Trophoblast cell (in vitro differentiated cells and primary cell): Measurements from ENCODE around the gene WNK3.
"Not testable (repeated sequence)": the region's sequence is repeated elsewhere in the genome, so short reads cannot be mapped to it uniquely, and the experiment has no call there.

Source experiments
- DNase-seq, 2 donors: peaks; one replicate each; pipeline ENCODE4 v3.0.0-alpha.2; 2016
- H2AFZ ChIP-seq: 2 replicates; pipeline ENCODE4 v1.6.1; 2013; ENCODE audit warnings: low read length, moderate library complexity, mild to moderate bottlenecking; ENCODE audit not compliant: insufficient read depth, poor library complexity
- H2AK5ac ChIP-seq: 2 replicates; pipeline ENCODE4 v1.6.1; 2013; ENCODE audit warnings: mild to moderate bottlenecking, low read length
- H2BK120ac ChIP-seq: 2 replicates; pipeline ENCODE4 v1.6.1; 2013; ENCODE audit warnings: low read length, mild to moderate bottlenecking, moderate library complexity; ENCODE audit not compliant: insufficient read depth, poor library complexity
- H2BK12ac ChIP-seq: 2 replicates; pipeline ENCODE4 v1.6.1; 2013; ENCODE audit warnings: mild to moderate bottlenecking, low read length, moderate library complexity
- H2BK5ac ChIP-seq: 2 replicates; pipeline ENCODE4 v1.6.1; 2013; ENCODE audit warnings: low read length, low read depth, moderate library complexity, mild to moderate bottlenecking; ENCODE audit not compliant: poor library complexity
- H3K14ac ChIP-seq: 2 replicates; pipeline ENCODE4 v1.6.1; 2013; ENCODE audit warnings: mild to moderate bottlenecking, low read length
- H3K18ac ChIP-seq: 2 replicates; pipeline ENCODE4 v1.6.1; 2013; ENCODE audit warnings: mild to moderate bottlenecking, low read length
- H3K23ac ChIP-seq: 2 replicates; pipeline ENCODE4 v1.6.1; 2013; ENCODE audit warnings: low read length
- H3K27ac ChIP-seq: 2 replicates; pipeline ENCODE4 v1.5.1; 2013; ENCODE audit warnings: low read depth, mild to moderate bottlenecking, inconsistent platforms, low read length, moderate library complexity
- H3K27me3 ChIP-seq: 2 replicates; pipeline ENCODE4 v1.6.1; 2013; ENCODE audit warnings: inconsistent platforms, mild to moderate bottlenecking, low read length, moderate library complexity; ENCODE audit not compliant: insufficient read depth
- H3K36me3 ChIP-seq, 2 experiments: 1 replicate in 1 of 2; 2 replicates in 1 of 2; pipeline ENCODE4 v1.6.1; 2013; ENCODE audit warnings: low read length in 2 of 2, mild to moderate bottlenecking in 2 of 2, moderate library complexity in 1 of 2; ENCODE audit not compliant: insufficient read depth in 2 of 2, control insufficient read depth in 1 of 2
- H3K4ac ChIP-seq: 2 replicates; pipeline ENCODE4 v1.6.1; 2013; ENCODE audit warnings: low read depth, mild to moderate bottlenecking, low read length, moderate library complexity
- H3K4me1 ChIP-seq, 2 experiments: 1 replicate in 1 of 2; 2 replicates in 1 of 2; pipeline ENCODE4 v1.6.1; 2013; ENCODE audit warnings: low read length in 2 of 2, mild to moderate bottlenecking in 2 of 2, moderate library complexity in 1 of 2; ENCODE audit not compliant: insufficient read depth in 2 of 2, control insufficient read depth in 1 of 2
- H3K4me2 ChIP-seq: 2 replicates; pipeline ENCODE4 v1.6.1; 2013; ENCODE audit warnings: inconsistent platforms, mild to moderate bottlenecking, low read length, moderate library complexity
- H3K4me3 ChIP-seq: 2 replicates; pipeline ENCODE4 v1.5.1; 2013; ENCODE audit warnings: mild to moderate bottlenecking, low read depth, low read length, inconsistent platforms
- H3K79me1 ChIP-seq: one replicate; pipeline ENCODE4 v1.6.1; 2013; ENCODE audit warnings: low read length
- H3K79me2 ChIP-seq: 2 replicates; pipeline ENCODE4 v1.6.1; 2013; ENCODE audit warnings: low read length, mild to moderate bottlenecking; ENCODE audit not compliant: control insufficient read depth, insufficient read depth, poor library complexity
- H3K9ac ChIP-seq: 2 replicates; pipeline ENCODE4 v1.6.1; 2013; ENCODE audit warnings: mild to moderate bottlenecking, low read length
- H3K9me3 ChIP-seq: 2 replicates; pipeline ENCODE4 v1.6.1; 2013; ENCODE audit warnings: low read depth, mild to moderate bottlenecking, control low read depth, inconsistent platforms, low read length; ENCODE audit not compliant: insufficient read depth
- H4K12ac ChIP-seq: 2 replicates; pipeline ENCODE4 v1.6.1; 2013; ENCODE audit warnings: low read depth, mild to moderate bottlenecking, low read length, moderate library complexity
- H4K8ac ChIP-seq: 2 replicates; pipeline ENCODE4 v1.6.1; 2013; ENCODE audit warnings: low read depth, mild to moderate bottlenecking, low read length, moderate library complexity
- H4K91ac ChIP-seq: one replicate; pipeline ENCODE4 v1.6.1; 2013; ENCODE audit warnings: low read depth, mild to moderate bottlenecking, low read length, moderate library complexity
- WGBS: extraction: QIAGEN DNeasy Blood & Tissue Kit; methylation state at CpG from one replicate; pipeline ENCODE4 v1.1.7; 2013; ENCODE audit warnings: missing lambda C conversion rate; ENCODE audit not compliant: insufficient read length, insufficient coverage; ENCODE audit errors: extremely low coverage; 5-methylcytosine and 5-hydroxymethylcytosine counted together

The WNK3 gene

DNA sequence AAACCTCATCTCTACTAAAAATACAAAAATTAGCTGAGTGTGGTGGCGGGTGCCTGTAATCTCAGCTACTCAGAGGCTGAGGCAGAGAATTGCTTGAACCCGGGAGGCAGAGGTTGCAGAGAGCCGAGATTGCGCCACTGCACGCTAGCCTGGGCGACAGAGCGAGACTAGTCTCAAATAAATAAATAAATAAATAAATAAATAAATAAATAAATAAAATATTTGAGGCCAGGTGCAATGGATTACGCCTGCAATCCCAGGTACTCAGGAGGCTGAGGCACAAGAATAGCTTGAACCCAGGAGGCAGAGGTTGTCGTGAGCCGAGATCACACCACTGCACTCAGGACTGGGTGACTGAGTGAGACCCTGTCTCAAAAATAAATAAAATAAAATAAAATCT, 20.5 kb downstream of the WNK3 start:
- H3K4me2 ChIP-seq, H3K23ac ChIP-seq, H3K27ac ChIP-seq, H2BK12ac ChIP-seq, H3K9me3 ChIP-seq, H3K36me3 ChIP-seq, H3K27me3 ChIP-seq, H2AFZ ChIP-seq, H4K91ac ChIP-seq, H3K79me1 ChIP-seq, H3K4me1 ChIP-seq, H4K12ac ChIP-seq, H2BK5ac ChIP-seq, H2BK120ac ChIP-seq, H3K18ac ChIP-seq, H3K4ac ChIP-seq, H3K14ac ChIP-seq, H3K4me3 ChIP-seq, H4K8ac ChIP-seq, H3K79me2 ChIP-seq, H3K9ac ChIP-seq, DNase-seq, H2AK5ac ChIP-seq: not testable (repeated sequence)
- no CpG with 5 or more reads among the region's 10 CpGs for WGBS

DNA sequence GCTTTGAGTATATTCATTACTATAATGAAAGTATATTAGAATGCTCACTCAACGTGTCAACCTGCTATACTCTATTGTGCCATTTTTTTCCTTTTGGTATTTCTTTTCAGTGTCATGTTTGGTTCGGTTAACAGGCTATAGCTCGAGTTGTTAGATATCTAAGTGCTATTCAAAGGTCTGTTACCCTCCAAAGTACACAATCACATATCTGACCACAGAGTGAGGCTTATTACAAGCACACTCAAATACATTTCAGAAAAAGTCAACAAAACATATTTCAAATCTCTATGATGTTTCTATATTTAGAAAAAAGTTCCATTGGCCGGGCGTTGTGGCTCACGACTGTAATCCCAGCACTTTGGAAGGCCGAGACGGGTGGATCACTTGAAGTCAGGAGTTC, 32.8 kb downstream of the WNK3 start:
- H3K18ac ChIP-seq = no peak overlapping the region
- no peak overlapping the region for H3K27ac ChIP-seq
- no peak overlapping the region for H2BK5ac ChIP-seq
- no peak overlapping the region for H2BK120ac ChIP-seq
- H2AFZ ChIP-seq = no peak overlapping the region
- no peak overlapping the region for H3K4me3 ChIP-seq
- H3K23ac ChIP-seq = no peak overlapping the region
- no CpG with 5 or more reads among the region's 8 CpGs for WGBS
- H3K36me3 ChIP-seq = no peaks in the 10 kb centered on the region
- H3K9ac ChIP-seq = no peak overlapping the region
- no peaks in the 10 kb centered on the region for H3K27me3 ChIP-seq
- H2BK12ac ChIP-seq = no peak overlapping the region
- H3K9me3 ChIP-seq = no peaks in the 10 kb centered on the region
- H3K79me1 ChIP-seq = no peaks in the 10 kb centered on the region
- no peak overlapping the region for H3K14ac ChIP-seq
- no peak overlapping the region for H3K4me2 ChIP-seq
- no peak overlapping the region for H4K91ac ChIP-seq
- no peak overlapping the region for H4K12ac ChIP-seq
- no peak overlapping the region for H4K8ac ChIP-seq
- no peak overlapping the region for H2AK5ac ChIP-seq
- no peaks in the 10 kb centered on the region for H3K79me2 ChIP-seq
- DNase-seq = no peak
- H3K4ac ChIP-seq = no peak overlapping the region
- no peaks in the 10 kb centered on the region for H3K4me1 ChIP-seq

DNA sequence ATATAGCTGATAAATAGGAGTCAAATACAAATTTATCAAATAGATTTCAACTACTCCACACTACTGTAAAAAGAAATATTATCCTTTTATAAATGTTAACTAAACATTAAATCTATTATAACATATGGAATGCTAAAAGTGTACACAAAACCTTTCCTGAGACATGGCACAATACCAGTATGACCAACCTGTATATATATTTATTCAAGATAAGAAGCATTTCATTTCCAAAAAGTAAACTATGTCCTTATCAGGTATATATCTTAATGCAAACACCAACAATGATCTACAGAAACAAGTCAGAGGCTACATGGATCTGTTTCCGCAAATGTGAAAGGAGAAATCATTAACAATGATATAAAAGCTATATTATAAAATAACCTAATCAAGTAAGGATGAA, 37.8 kb downstream of the WNK3 start:
- Histone ChIP-seq H3K23ac (no peak overlapping the region), H4K12ac (no peak overlapping the region), H3K27me3 (no peaks in the 10 kb centered on the region), H2AFZ (no peak overlapping the region), H3K79me1 (no peaks in the 10 kb centered on the region), H2BK5ac (no peak overlapping the region), H3K36me3 (no peaks in the 10 kb centered on the region), H4K91ac (no peak overlapping the region), H3K4me1 (no peaks in the 10 kb centered on the region), H2BK12ac (no peak overlapping the region), H3K79me2 (no peaks in the 10 kb centered on the region), H3K27ac (no peak overlapping the region), H3K9me3 (no peaks in the 10 kb centered on the region), H3K4me2 (no peak overlapping the region), H3K18ac (no peak overlapping the region), H3K14ac (no peak overlapping the region), H3K4me3 (no peak overlapping the region), H2BK120ac (no peak overlapping the region), H3K9ac (no peak overlapping the region), H4K8ac (no peak overlapping the region), H3K4ac (no peak overlapping the region), H2AK5ac (no peak overlapping the region)
- WGBS = no CpG with 5 or more reads among the region's 1 CpG
- DNase-seq = no peak

DNA sequence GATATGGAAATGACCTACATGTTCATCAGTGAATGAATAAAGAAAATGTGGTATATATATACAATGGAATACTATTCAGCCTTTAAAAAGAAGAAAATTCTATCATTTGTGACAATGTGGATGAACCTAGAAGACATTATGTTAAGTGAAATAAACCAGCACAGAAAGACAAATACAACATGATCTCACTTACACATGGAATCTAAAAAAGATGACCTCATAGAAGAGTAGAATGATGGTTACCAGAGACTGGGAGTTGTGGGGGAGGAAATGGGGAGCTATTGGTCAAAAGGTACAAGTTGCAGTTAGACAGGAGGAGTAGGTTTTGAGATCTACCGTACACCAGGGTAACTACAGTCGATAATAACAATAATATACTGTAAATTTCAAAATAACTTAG, 51.5 kb downstream of the WNK3 start:
- no peak for DNase-seq
- H3K4me3 ChIP-seq = no peak overlapping the region
- H2BK120ac ChIP-seq = no peak overlapping the region
- H4K12ac ChIP-seq = no peak overlapping the region
- H3K79me1 ChIP-seq = no peaks in the 10 kb centered on the region
- H3K4me2 ChIP-seq = no peak overlapping the region
- H3K4ac ChIP-seq = no peak overlapping the region
- no peak overlapping the region for H2BK12ac ChIP-seq
- WGBS = no CpG with 5 or more reads among the region's 2 CpGs
- no peak overlapping the region for H2AFZ ChIP-seq
- no peaks in the 10 kb centered on the region for H3K79me2 ChIP-seq
- no peak overlapping the region for H3K23ac ChIP-seq
- no peak overlapping the region for H3K27ac ChIP-seq
- H3K4me1 ChIP-seq = no peaks in the 10 kb centered on the region
- no peak overlapping the region for H4K91ac ChIP-seq
- no peak overlapping the region for H3K9ac ChIP-seq
- H4K8ac ChIP-seq = no peak overlapping the region
- H3K14ac ChIP-seq = no peak overlapping the region
- no peak overlapping the region for H2AK5ac ChIP-seq
- H3K18ac ChIP-seq = no peak overlapping the region
- no peaks in the 10 kb centered on the region for H3K36me3 ChIP-seq
- H2BK5ac ChIP-seq = no peak overlapping the region
- no peaks in the 10 kb centered on the region for H3K27me3 ChIP-seq
- no peaks in the 10 kb centered on the region for H3K9me3 ChIP-seq
